HL-60 (cell line): ENCODE measurements around the gene RPS27L.
A peak's percentile ranks its signal among the peaks of the same experiment; 100 is the strongest.

ENCODE experiments used
- DNase-seq, 2 experiments: peaks; one replicate each; pipeline ENCODE4 v3.0.0-alpha.2; 2010 to 2020; ENCODE audit warnings: low read depth in 1 of 2, low spot score in 1 of 2
- H3K27ac ChIP-seq: fragments of 250-450 bp; sonication (Bioruptor Pico); replicated peaks from 2 replicates; pipeline ENCODE4 v1.5.1; 2020; ENCODE audit warnings: mild to moderate bottlenecking, moderate library complexity
- H3K27me3 ChIP-seq: fragments of 250-450 bp; sonication (Bioruptor Pico); 2 replicates; pipeline ENCODE4 v1.5.1; 2021; ENCODE audit warnings: mild to moderate bottlenecking, moderate library complexity; ENCODE audit not compliant: insufficient read depth, poor library complexity, severe bottlenecking
- H3K4me3 ChIP-seq: replicated peaks from 2 replicates; pipeline ENCODE4 v1.5.1; 2011; ENCODE audit warnings: mild to moderate bottlenecking, control low read depth, low read length; ENCODE audit not compliant: insufficient read depth
- GABPA ChIP-seq: IDR thresholded peaks from 2 replicates; pipeline ENCODE4 v1.6.1; 2012; ENCODE audit warnings: low read depth
- POLR2AphosphoS5 ChIP-seq: IDR thresholded peaks from 2 replicates; pipeline ENCODE4 v1.6.1; 2012; ENCODE audit warnings: low read depth
- SPI1 ChIP-seq: IDR thresholded peaks from 2 replicates; pipeline ENCODE4 v1.6.1; 2012; ENCODE audit warnings: low read depth, mild to moderate bottlenecking, borderline replicate concordance
- TF ChIP-seq, protein P1 (sequence below): IDR thresholded peaks from one replicate; pipeline ENCODE4 v1.5.1; 2011; ENCODE audit warnings: low read length, control low read depth, inconsistent platforms; ENCODE audit not compliant: insufficient read depth
- TF ChIP-seq, protein P2 (sequence below): IDR thresholded peaks from 2 replicates; pipeline ENCODE4 v1.6.1; 2012; ENCODE audit warnings: low read depth; ENCODE audit not compliant: insufficient replicate concordance

The RPS27L gene

DNA sequence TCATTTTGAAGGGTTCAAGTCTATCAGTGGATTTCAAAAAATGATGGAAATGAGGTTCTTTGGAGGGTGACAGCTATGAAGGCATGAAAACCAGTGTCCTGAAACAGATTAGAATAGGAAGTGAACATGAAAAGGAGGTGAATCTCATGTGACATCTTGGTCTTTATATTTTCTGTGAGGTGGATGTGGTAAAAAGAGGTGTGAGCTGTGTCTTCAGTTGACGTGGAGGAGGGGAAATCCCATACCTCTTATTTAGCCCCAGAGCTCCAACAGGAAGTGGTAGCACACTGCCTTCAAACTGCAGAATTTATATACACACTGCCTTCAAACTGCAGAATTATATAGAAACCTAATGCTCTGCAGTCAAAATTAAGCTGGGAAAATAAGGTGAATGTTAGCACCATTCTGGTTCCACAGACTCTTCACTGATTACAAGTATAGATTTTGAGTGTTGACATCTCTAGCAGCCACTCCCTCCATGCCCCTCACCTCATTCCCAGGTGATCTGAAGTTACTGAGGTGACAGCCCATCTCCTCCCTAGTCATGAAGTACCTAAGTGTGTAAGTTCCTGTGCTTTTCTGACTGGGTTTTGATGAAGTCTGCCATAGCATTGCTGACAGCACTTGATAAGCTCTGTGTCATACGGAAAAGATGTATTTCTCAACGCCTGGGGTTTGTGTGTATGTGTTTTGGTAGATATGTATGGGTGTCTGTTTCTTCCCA, 34.8 kb upstream of the RPS27L start:
- Histone ChIP-seq H3K4me3 (no peak overlapping the region), H3K27me3 (no peaks in the 10 kb centered on the region), H3K27ac (peak overlapping the region; percentile 62)
- peak in 1 of 2 experiments; percentile 43 for DNase-seq
- TF ChIP-seq, protein P1, sequence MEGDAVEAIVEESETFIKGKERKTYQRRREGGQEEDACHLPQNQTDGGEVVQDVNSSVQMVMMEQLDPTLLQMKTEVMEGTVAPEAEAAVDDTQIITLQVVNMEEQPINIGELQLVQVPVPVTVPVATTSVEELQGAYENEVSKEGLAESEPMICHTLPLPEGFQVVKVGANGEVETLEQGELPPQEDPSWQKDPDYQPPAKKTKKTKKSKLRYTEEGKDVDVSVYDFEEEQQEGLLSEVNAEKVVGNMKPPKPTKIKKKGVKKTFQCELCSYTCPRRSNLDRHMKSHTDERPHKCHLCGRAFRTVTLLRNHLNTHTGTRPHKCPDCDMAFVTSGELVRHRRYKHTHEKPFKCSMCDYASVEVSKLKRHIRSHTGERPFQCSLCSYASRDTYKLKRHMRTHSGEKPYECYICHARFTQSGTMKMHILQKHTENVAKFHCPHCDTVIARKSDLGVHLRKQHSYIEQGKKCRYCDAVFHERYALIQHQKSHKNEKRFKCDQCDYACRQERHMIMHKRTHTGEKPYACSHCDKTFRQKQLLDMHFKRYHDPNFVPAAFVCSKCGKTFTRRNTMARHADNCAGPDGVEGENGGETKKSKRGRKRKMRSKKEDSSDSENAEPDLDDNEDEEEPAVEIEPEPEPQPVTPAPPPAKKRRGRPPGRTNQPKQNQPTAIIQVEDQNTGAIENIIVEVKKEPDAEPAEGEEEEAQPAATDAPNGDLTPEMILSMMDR = no peak
- TF ChIP-seq SPI1 = peak; percentile 58

DNA sequence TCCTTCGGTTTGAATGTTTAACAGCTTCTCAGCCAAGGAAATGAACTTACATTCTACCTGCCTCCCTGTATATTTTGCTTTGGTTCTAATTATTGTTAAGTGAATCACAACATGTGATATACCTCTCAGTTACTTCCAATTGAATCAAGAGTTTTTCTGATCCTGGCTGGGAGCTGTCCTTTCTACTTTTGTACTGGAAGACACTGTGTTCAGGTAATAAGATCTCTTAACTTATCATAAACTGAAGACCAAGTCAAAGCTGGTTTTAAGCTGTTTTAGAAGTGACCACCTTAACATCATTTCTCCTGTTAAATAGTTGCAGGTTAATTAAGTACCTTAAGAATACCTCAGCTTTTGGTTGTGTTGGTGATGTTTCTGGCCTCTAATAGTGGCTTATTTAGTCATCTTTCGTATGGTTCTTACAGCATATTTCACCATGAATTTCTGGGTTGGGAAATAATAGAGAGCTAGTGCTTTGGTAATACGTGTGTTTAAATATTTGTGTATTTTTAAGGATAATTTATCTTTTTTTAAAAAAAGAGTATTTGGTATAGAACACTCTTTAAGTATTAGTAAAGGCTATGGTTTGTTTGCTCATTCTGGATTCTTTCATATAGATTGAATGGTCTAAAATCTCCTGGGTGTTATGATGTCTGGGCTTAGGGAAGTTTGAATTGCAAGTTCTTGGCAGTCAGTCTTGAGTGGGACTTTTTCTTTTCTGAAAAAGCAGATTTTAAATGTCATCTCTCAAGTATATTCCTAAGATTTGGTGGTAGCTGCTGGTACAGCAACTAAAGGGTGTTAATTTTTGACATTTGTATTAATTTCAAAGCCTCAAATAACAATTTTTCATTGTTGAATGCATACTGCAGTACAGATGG, 33.7 kb upstream of the RPS27L start:
- Histone ChIP-seq H3K27ac (peak overlapping the region; percentile 62), H3K4me3 (peak overlapping the region; percentile 94), H3K27me3 (no peaks in the 10 kb centered on the region)
- TF ChIP-seq, protein P2, sequence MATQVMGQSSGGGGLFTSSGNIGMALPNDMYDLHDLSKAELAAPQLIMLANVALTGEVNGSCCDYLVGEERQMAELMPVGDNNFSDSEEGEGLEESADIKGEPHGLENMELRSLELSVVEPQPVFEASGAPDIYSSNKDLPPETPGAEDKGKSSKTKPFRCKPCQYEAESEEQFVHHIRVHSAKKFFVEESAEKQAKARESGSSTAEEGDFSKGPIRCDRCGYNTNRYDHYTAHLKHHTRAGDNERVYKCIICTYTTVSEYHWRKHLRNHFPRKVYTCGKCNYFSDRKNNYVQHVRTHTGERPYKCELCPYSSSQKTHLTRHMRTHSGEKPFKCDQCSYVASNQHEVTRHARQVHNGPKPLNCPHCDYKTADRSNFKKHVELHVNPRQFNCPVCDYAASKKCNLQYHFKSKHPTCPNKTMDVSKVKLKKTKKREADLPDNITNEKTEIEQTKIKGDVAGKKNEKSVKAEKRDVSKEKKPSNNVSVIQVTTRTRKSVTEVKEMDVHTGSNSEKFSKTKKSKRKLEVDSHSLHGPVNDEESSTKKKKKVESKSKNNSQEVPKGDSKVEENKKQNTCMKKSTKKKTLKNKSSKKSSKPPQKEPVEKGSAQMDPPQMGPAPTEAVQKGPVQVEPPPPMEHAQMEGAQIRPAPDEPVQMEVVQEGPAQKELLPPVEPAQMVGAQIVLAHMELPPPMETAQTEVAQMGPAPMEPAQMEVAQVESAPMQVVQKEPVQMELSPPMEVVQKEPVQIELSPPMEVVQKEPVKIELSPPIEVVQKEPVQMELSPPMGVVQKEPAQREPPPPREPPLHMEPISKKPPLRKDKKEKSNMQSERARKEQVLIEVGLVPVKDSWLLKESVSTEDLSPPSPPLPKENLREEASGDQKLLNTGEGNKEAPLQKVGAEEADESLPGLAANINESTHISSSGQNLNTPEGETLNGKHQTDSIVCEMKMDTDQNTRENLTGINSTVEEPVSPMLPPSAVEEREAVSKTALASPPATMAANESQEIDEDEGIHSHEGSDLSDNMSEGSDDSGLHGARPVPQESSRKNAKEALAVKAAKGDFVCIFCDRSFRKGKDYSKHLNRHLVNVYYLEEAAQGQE = peak; percentile 28
- TF ChIP-seq, protein P1 = no peak
- no peak for DNase-seq

DNA sequence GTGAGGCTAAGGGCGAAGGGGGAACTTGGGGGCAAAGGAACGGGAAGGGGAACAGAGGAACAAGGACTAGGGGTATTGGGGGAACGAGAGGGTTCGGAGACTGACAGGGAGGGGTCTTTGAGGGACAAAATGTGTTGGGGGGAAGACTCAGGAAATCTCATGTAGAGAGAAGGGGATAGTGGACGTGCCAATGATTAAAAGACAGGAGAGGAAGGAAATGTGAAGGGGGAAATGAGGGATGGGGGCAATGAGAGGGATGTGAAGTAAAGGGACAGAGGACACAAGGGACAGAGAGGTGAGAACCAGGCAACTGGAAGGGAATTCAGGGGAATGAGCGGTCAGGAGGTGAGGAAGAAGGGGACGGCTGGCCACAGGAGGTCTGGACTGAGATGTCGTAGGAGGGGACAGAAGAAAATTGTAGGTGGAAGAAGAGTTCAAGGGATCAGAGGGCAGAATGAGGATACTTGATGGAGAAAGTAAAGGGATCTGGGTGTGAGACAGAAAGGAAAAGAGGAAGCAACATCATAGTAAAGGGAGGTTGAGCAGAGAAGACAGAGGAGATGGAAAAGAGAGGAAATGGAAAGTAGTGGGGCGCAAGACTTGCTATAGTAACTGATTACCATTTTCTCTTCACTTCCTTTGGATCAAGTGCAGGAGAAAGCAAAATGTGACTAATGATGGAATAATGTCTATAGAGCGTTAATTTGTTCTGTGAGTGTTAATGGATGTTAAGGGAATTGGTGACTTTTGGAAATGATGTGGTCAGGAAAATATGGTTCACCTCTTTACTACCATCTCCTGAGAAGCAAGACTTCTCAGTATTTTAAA, 32.9 kb upstream of the RPS27L start:
- Histone ChIP-seq H3K4me3 (peak overlapping the region; percentile 94), H3K27ac (peak overlapping the region; percentile 62), H3K27me3 (no peaks in the 10 kb centered on the region)
- TF ChIP-seq, protein P1 = no peak
- TF ChIP-seq POLR2AphosphoS5 = no peak
- no peak for TF ChIP-seq GABPA
- TF ChIP-seq SPI1 = peak; percentile 71; the same call in 1 of the 2 replicates
- TF ChIP-seq, protein P2 = no peak
- peak in 1 of 2 experiments; percentile 25 for DNase-seq
